Posterior vena cava (tissue), 2 donors: ENCODE data around the gene MED26. TPM values are rescaled to one million over a fixed set of nuclear protein-coding genes. Genes with fewer than 3 reads are reported as not detected.
A peak's percentile ranks its signal among the peaks of the same experiment; 100 is the strongest.

Experiments used
- DNase-seq: peaks from one replicate; pipeline ENCODE4 v3.0.0-alpha.2; 2020; ENCODE audit warnings: low spot score
- intact Hi-C, 2 donors: fragments of 100-400 bp; cut with DNase I; formaldehyde crosslinking; loops; one replicate each; pipeline versions ENCODE4 v1.14.1 to v1.14.2; 2022 to 2023
- total RNA-seq, 2 donors: library from RNA; stranded (reverse); fragmentation: NEBNext Ultra II Directional; extraction: Animal tissue kit (Norgen Biotek cat#: 25700); gene quantifications; one replicate each; pipeline ENCODE4 v1.2.1, GENCODE V29; 2021
- donor health status: DM: yes; HTN: yes; CAD: no.
- donor health status: DM: yes; HTN: yes; CAD: no.

Gene MED26
- total RNA-seq, 2 donors from 2014 or later, result 5.9 to 6.1 TPM

GRCh38 chr19:16582486-16583261, 45.3 kb downstream of the MED26 start:
- DNase-seq, result no peak
- intact Hi-C loops, result no loop called here

GRCh38 chr19:16581971-16582343, 46.0 kb downstream of the MED26 start:
- intact Hi-C loops, result no loop called here
- DNase-seq, result peak; percentile 84

GRCh38 chr19:16581145-16581970, 46.6 kb downstream of the MED26 start:
- DNase-seq, result no peak
- intact Hi-C loops, result no loop called here

GRCh38 chr19:16579381-16579780, 48.6 kb downstream of the MED26 start:
- no peak for DNase-seq
- intact Hi-C loops, result loop anchor here (10.0 kb wide), 1 partner anchor 45 kb away; the partner anchor contains the start of gene MED26 (in 2 of the 2)

- intact Hi-C loops, result loop anchor here (10.0 kb wide), 1 partner anchor 47 kb away; the partner anchor contains the start of gene MED26 (in 2 of the 2)
- DNase-seq, result no peak
Measured at GRCh38 chr19:16577531-16577985, 50.4 kb downstream of the MED26 start.

GRCh38 chr19:16576690-16577530, 51.1 kb downstream of the MED26 start:
- DNase-seq, result no peak
- intact Hi-C loops, result loop anchor here (10.0 kb wide), 1 partner anchor 48 kb away; the partner anchor contains the start of gene MED26 (in 2 of the 2)

GRCh38 chr19:16575861-16576689, 51.9 kb downstream of the MED26 start:
- intact Hi-C loops, result loop anchor here (10.0 kb wide), 1 partner anchor 49 kb away; the partner anchor contains the start of gene MED26 (in 2 of the 2)
- no peak for DNase-seq

- intact Hi-C loops, result loop anchor here (10.0 kb wide), 1 partner anchor 50 kb away; the partner anchor contains the start of gene MED26 (in 2 of the 2)
- no peak for DNase-seq
Measured at GRCh38 chr19:16575282-16575681, 52.7 kb downstream of the MED26 start.

- intact Hi-C loops, result loop anchor here (10.0 kb wide), 1 partner anchor 51 kb away; the partner anchor contains the start of gene MED26 (in 2 of the 2)
- no peak for DNase-seq
Measured at GRCh38 chr19:16573925-16574324, 54.1 kb downstream of the MED26 start.

- intact Hi-C loops, result loop anchor here (10.0 kb wide), 1 partner anchor 52 kb away; the partner anchor contains the start of gene MED26 (in 2 of the 2)
- DNase-seq, result no peak
Measured at GRCh38 chr19:16573296-16573695, 54.7 kb downstream of the MED26 start.

GRCh38 chr19:16572332-16573211, 55.4 kb downstream of the MED26 start, which contains the start of gene SLC35E1:
TSS of gene SLC35E1 (minus strand) at chr19:16572415. CDS start at chr19:16572364, 51 bp downstream.
- peak; percentile 99 for DNase-seq
- intact Hi-C loops, result loop anchor here (10.0 kb wide), 1 partner anchor 52 kb away; the partner anchor contains the start of gene MED26 (in 2 of the 2)

- intact Hi-C loops, result loop anchor here (10.0 kb wide), 1 partner anchor 53 kb away; the partner anchor contains the start of gene MED26 (in 2 of the 2)
- no peak for DNase-seq
Measured at GRCh38 chr19:16571822-16572331, 56.1 kb downstream of the MED26 start.

- intact Hi-C loops, result loop anchor here (10.0 kb wide), 1 partner anchor 54 kb away; the partner anchor contains the start of gene MED26 (in 2 of the 2)
- no peak for DNase-seq
Measured at GRCh38 chr19:16571283-16571682, 56.7 kb downstream of the MED26 start.

GRCh38 chr19:16569609-16570320, 58.2 kb downstream of the MED26 start:
- intact Hi-C loops, result loop anchor here (10.0 kb wide), 1 partner anchor 55 kb away; the partner anchor contains the start of gene MED26 (in 2 of the 2)
- DNase-seq, result no peak

GRCh38 chr19:16566702-16567101, 61.3 kb downstream of the MED26 start:
- DNase-seq, result no peak
- intact Hi-C loops, result no loop called here

- intact Hi-C loops, result no loop called here
Measured at GRCh38 chr19:16566161-16566560, 61.8 kb downstream of the MED26 start.

More at GRCh38 chr19:16566161-16566560, 61.8 kb downstream of the MED26 start:
- no peak for DNase-seq
